HK-2 (cell line): ENCODE data around the gene AFAP1L1.

Experiments used
- DNase-seq: peaks from one replicate; pipeline ENCODE4 v3.0.0-alpha.2; 2018; ENCODE audit not compliant: unreplicated experiment

AFAP1L1 gene

GRCh38 chr5:149372932-149373331, 101.3 kb downstream of the AFAP1L1 start:
- DNase-seq = no peak

GRCh38 chr5:149374303-149374702, 102.6 kb downstream of the AFAP1L1 start:
- DNase-seq = no peak

- DNase-seq = no peak
Observed at GRCh38 chr5:149374801-149375200, 103.1 kb downstream of the AFAP1L1 start.

- no peak for DNase-seq
Observed at GRCh38 chr5:149375434-149375833, 103.8 kb downstream of the AFAP1L1 start.

- DNase-seq = no peak
Observed at GRCh38 chr5:149376104-149376503, 104.4 kb downstream of the AFAP1L1 start.

GRCh38 chr5:149376711-149377447, 105.2 kb downstream of the AFAP1L1 start:
- DNase-seq = no peak

- DNase-seq = no peak
Observed at GRCh38 chr5:149378241-149378820, 106.7 kb downstream of the AFAP1L1 start.

- no peak for DNase-seq
Observed at GRCh38 chr5:149379177-149379761, 107.6 kb downstream of the AFAP1L1 start, which contains the start of gene IL17B. Gene IL17B (minus strand): TSS chr5:149379292. CDS start chr5:149379225, 67 bp downstream.

GRCh38 chr5:149379818-149380374, 108.2 kb downstream of the AFAP1L1 start:
- DNase-seq = no peak

GRCh38 chr5:149380466-149381121, 108.9 kb downstream of the AFAP1L1 start:
- no peak for DNase-seq

GRCh38 chr5:149381261-149381985, 109.8 kb downstream of the AFAP1L1 start:
- no peak for DNase-seq

GRCh38 chr5:149381986-149382338, 110.3 kb downstream of the AFAP1L1 start:
- DNase-seq = peak; percentile 68

GRCh38 chr5:149382517-149383220, 111.0 kb downstream of the AFAP1L1 start:
- no peak for DNase-seq

- no peak for DNase-seq
Observed at GRCh38 chr5:149383399-149383798, 111.7 kb downstream of the AFAP1L1 start.

GRCh38 chr5:149386166-149386565, 114.5 kb downstream of the AFAP1L1 start:
- DNase-seq = no peak

- no peak for DNase-seq
Observed at GRCh38 chr5:149387081-149387631, 115.5 kb downstream of the AFAP1L1 start.

- DNase-seq = no peak
Observed at GRCh38 chr5:149387982-149388381, 116.3 kb downstream of the AFAP1L1 start.

- DNase-seq = no peak
Observed at GRCh38 chr5:149388498-149389190, 117.0 kb downstream of the AFAP1L1 start.

- DNase-seq = no peak
Observed at GRCh38 chr5:149389552-149390495, 118.2 kb downstream of the AFAP1L1 start.
